IPS DF 6.9 (cell line): ENCODE data around the gene PEMT.
"Not testable (repeated sequence)": the region's sequence is repeated elsewhere in the genome, so short reads cannot be mapped to it uniquely, and the experiment has no call there.

ENCODE experiments used
- DNase-seq: peaks from one replicate; pipeline ENCODE4 v3.0.0-alpha.2; 2013; ENCODE audit warnings: low read depth, low spot score
- H3K27ac ChIP-seq: one replicate; pipeline ENCODE4 v1.5.1; 2013; ENCODE audit warnings: low read length, control low read depth
- H3K27me3 ChIP-seq: 2 replicates; pipeline ENCODE4 v1.6.1; 2013; ENCODE audit warnings: mild to moderate bottlenecking, low read length; ENCODE audit not compliant: control insufficient read depth, insufficient read depth
- H3K36me3 ChIP-seq: 2 replicates; pipeline ENCODE4 v1.6.1; 2013; ENCODE audit warnings: low read length; ENCODE audit not compliant: control insufficient read depth, insufficient read depth
- H3K4me1 ChIP-seq: 2 replicates; pipeline ENCODE4 v1.6.1; 2013; ENCODE audit warnings: low read length; ENCODE audit not compliant: control insufficient read depth, insufficient read depth
- H3K4me3 ChIP-seq: 2 replicates; pipeline ENCODE4 v1.5.1; 2013; ENCODE audit warnings: mild to moderate bottlenecking, low read length
- H3K9me3 ChIP-seq: 2 replicates; pipeline ENCODE4 v1.6.1; 2013; ENCODE audit warnings: low read length, inconsistent platforms; ENCODE audit not compliant: control insufficient read depth, insufficient read depth
- WGBS: extraction: QIAGEN DNeasy Blood & Tissue Kit; methylation state at CpG from one replicate; pipeline ENCODE4 v1.1.7; 2013; ENCODE audit warnings: mixed read lengths, missing lambda C conversion rate; ENCODE audit not compliant: insufficient read length, insufficient coverage; 5-methylcytosine and 5-hydroxymethylcytosine counted together

The PEMT gene

DNA sequence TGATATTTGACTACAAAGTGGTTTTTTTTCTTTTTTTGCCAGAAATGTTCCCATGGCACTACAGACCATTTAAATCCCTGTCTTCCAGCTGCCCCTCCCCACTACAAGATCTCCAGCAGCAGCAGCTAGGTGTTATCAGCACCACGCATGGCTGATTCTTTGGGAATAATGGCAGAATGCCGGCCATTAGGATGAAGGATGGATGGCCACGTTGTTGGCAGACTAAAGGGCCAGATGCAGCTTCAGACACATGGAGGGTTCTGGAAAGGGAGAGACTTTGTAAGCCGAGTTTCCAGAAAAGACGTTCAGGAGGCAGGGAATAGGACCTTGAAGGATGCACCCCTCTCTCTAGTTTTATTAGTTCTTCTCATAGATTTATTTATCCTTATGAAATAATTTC is 125.0 kb downstream of the PEMT start:
- no peak for DNase-seq
- Histone ChIP-seq H3K27me3 (no peaks in the 10 kb centered on the region), H3K4me3 (no peak overlapping the region)

DNA sequence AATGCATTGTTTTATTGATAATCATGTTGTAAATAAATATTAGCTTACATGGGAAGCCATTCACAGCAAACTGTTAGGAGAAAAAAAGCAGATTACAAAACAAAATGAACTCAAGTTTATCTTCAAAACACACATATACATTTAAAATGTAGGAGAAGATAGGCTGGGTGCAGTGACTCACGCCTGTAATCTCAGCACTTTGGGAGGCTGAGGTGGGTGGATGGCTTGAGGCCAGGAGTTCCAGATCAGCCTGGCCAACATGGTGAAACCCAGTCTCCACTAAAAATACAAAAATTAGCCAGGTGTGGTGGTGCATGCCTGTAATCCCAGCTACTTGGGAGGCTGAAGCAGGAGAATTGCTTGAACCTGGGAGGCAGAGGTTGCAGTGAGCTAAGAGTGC is 125.6 kb downstream of the PEMT start:
- not testable (repeated sequence) for H3K4me1 ChIP-seq, H3K36me3 ChIP-seq, H3K9me3 ChIP-seq, H3K4me3 ChIP-seq, H3K27me3 ChIP-seq, H3K27ac ChIP-seq, DNase-seq
- WGBS, result no CpG with 5 or more reads among the region's 1 CpG

More for the DNA sequence above, 125.0 kb downstream of the PEMT start:
- Histone ChIP-seq H3K36me3 (no peaks in the 10 kb centered on the region), H3K4me1 (no peaks in the 10 kb centered on the region), H3K9me3 (no peaks in the 10 kb centered on the region), H3K27ac (no peak overlapping the region)
- no CpG with 5 or more reads among the region's 5 CpGs for WGBS

DNA sequence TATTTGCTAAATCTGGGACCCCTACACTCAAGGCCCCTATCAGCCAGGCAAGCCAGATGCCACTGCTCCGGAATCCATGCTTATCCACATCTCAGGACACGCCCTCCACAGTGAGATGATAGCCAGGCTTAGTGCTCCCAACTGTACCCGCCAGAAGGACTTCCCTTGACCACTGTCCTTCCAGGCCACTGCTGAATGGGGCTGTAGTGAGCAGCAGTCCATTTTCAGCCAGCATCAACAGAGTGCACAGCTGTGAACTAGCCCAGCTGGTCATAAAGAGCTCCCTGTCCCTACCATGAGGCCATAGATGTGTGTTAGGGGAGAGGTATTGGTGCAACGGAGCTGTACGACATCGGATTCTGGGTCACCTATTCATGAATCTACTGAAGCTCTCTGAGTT is 127.7 kb downstream of the PEMT start:
- no CpG with 5 or more reads among the region's 6 CpGs for WGBS
- H3K36me3 ChIP-seq, result no peaks in the 10 kb centered on the region
- no peaks in the 10 kb centered on the region for H3K9me3 ChIP-seq
- H3K27ac ChIP-seq, result no peak overlapping the region
- no peaks in the 10 kb centered on the region for H3K4me1 ChIP-seq
- no peak overlapping the region for H3K4me3 ChIP-seq
- no peaks in the 10 kb centered on the region for H3K27me3 ChIP-seq
- DNase-seq, result no peak

DNA sequence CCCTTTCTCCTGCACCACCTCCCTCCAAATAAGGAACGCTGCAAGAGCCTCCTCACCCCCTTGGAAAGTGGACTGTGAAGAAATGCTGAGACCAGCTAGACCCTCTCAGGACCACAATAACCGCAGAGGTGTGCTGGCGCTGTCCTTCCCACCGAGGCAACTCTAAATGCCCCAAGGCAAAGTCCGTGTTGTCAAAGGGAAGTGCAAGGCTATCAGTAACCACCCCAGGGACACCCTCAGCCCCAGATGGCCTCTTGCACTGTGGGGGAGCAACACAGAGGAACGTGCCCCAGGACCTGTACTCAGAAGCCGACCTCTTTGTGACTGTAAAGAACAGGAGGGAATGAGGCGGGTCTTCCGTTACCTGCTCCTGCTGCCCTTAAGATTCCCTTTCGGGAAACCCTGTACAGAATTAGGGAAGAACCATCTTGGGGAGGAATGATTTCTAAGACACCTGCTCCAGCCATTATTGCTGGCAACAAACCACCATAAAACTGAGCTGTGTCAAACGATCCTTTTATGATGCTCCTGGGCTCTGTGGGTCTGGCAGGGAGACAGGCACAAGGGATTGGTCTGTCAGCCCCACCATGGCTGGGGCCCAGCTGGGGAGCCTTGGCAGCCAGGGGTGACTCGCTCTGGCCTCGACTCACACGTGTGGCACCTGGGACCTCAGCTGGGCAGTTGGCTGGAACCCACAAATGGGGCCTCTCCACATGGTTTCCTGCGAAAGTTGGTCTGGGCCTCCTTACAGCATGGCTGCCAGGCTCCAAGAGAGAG is 129.3 kb downstream of the PEMT start:
- no peaks in the 10 kb centered on the region for H3K36me3 ChIP-seq
- no peaks in the 10 kb centered on the region for H3K4me1 ChIP-seq
- no peak overlapping the region for H3K27ac ChIP-seq
- no peaks in the 10 kb centered on the region for H3K9me3 ChIP-seq
- no peak for DNase-seq
- H3K4me3 ChIP-seq, result no peak overlapping the region
- no peaks in the 10 kb centered on the region for H3K27me3 ChIP-seq
- WGBS, result no CpG with 5 or more reads among the region's 15 CpGs

DNA sequence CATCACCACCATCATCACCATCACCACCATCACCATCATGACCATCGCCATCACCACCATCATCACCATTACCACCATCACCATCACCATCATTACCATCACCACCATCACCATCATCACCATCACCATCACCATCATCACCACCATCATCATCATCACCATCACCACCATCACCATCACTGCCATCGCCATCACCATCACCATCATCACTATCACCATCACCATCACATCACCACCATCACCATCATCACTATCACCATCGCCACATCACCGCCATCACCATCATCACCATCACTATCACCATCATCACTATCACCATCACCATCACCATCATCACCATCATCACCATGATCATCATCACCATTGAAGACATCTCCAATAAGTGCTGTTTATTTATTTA is 131.5 kb downstream of the PEMT start:
- DNase-seq, result no peak
- Histone ChIP-seq H3K27ac (no peak overlapping the region), H3K4me1 (no peaks in the 10 kb centered on the region), H3K36me3 (no peaks in the 10 kb centered on the region), H3K4me3 (no peak overlapping the region), H3K27me3 (no peaks in the 10 kb centered on the region), H3K9me3 (no peaks in the 10 kb centered on the region)
- WGBS, result 87% methylated on average over 2 of the region's 4 CpGs

DNA sequence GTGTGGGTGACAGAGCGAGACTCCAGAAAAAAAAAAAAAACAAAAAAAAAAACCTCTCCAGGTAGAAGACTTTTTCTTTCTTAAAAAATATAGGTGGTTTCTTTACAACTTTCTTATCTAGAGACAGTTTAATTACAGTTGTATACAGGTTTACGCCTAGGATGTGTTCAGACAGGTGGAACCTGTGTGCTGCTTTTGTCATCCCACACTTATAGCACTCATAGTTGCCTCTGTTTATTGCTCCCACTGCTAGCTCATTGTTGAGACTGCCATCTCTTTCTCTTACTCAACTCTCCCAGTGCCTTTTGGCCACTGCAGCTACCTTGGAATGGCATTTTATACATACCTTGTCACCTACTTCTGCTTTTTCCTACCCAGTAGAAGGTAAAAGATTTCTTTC is 133.8 kb downstream of the PEMT start:
- Histone ChIP-seq H3K4me1 (no peaks in the 10 kb centered on the region), H3K9me3 (no peaks in the 10 kb centered on the region), H3K27ac (no peak overlapping the region), H3K36me3 (no peaks in the 10 kb centered on the region), H3K27me3 (no peaks in the 10 kb centered on the region), H3K4me3 (no peak overlapping the region)
- no CpG with 5 or more reads among the region's 2 CpGs for WGBS
- no peak for DNase-seq

DNA sequence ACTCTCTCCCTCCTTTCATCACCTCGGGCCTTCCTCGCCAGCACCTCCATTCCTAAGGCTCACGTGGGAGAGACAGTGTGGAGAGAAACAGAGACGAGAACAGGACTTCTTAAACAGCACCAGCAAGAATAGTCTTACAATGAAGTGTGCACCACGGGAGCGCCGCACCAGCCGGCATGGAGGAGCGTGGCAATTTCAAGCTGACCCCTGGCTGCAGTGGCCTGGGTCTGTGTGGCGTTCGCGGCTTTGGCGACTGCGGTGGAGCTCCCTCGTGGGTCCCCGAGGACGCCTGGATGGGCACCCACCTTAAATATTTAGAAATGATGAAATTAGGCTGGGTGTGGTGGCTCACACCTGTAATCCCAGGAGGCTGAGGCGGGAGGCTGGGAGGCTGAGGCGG is 135.3 kb downstream of the PEMT start:
- no peak for DNase-seq
- no peak overlapping the region for H3K27ac ChIP-seq
- no CpG with 5 or more reads among the region's 19 CpGs for WGBS
- no peaks in the 10 kb centered on the region for H3K27me3 ChIP-seq
- no peaks in the 10 kb centered on the region for H3K9me3 ChIP-seq
- H3K36me3 ChIP-seq, result no peaks in the 10 kb centered on the region
- no peak overlapping the region for H3K4me3 ChIP-seq
- H3K4me1 ChIP-seq, result no peaks in the 10 kb centered on the region
